GM12878 (cell line): Measurements from ENCODE around the gene RTF2. TPM values are rescaled to one million over a fixed set of nuclear protein-coding genes. Genes with fewer than 3 reads are reported as not detected.

Experiments
- ATAC-seq: fragments of 200-7000 bp; cut with Tn5 transposase; 3 replicates; pipeline ENCODE4 v1.9.1; 2020; ENCODE audit warnings: mild to moderate bottlenecking, moderate library complexity
- BruUV-seq: library from RNA; stranded (reverse); fragments of 400-500 nt; replicated peaks from 2 replicates; lab custom pipeline; 2021; lab: Mats Ljungman, UMichigan
- CTCF ChIA-PET: fragments of 300-600 bp; sonication (Branson Sonifier 250); formaldehyde crosslinking; extraction: SDS; loops from one replicate; lab custom pipeline; 2021; ENCODE audit warnings: inconsistent platforms; lab: Yijun Ruan, JAX
- POLR2A ChIA-PET: fragments of 350-600 bp; formaldehyde crosslinking; extraction: SDS; loops from one replicate; lab custom pipeline; 2021; ENCODE audit warnings: inconsistent platforms; lab: Charles Lee
- RAD21 ChIA-PET: fragments of 300-600 bp; sonication (Branson Sonifier 250); formaldehyde crosslinking; loops from one replicate; lab custom pipeline; 2023; ENCODE audit warnings: antibody characterized with exemption; ENCODE audit not compliant: unreplicated experiment; lab: Charles Lee
- SMC1A ChIA-PET: fragments of 300-600 bp; sonication (Branson Sonifier 250); formaldehyde crosslinking; loops from one replicate; lab custom pipeline; 2023; ENCODE audit not compliant: unreplicated experiment, uncharacterized antibody; lab: Charles Lee
- DNase-seq: peaks from one replicate; pipeline ENCODE4 v3.0.0-alpha.2; 2011; ENCODE audit warnings: low read depth, low spot score
- FAIRE-seq: peaks from 3 replicates; lab custom pipeline; 2011; peaks lifted over from hg19 to GRCh38; lab: Jason Lieb, UNC
- H2AFZ ChIP-seq: 2 replicates; pipeline ENCODE4 v1.6.0; 2011; ENCODE audit warnings: low read depth, low read length, control low read depth; ENCODE audit not compliant: control insufficient read depth
- H3K27ac ChIP-seq: 2 replicates; pipeline ENCODE4 v1.5.1; 2011; ENCODE audit warnings: control low read depth; ENCODE audit not compliant: control insufficient read depth, insufficient read depth
- H3K27me3 ChIP-seq, 2 experiments: replicated peaks in 1 of 2; 2 replicates each; pipeline versions ENCODE4 v1.6.0 to v1.6.1; 2011; ENCODE audit warnings: low read length in 1 of 2; ENCODE audit not compliant: control insufficient read depth in 2 of 2, insufficient read depth in 2 of 2
- H3K36me3 ChIP-seq, 2 experiments: 2 replicates each; pipeline ENCODE4 v1.5.1; 2011; ENCODE audit warnings: low read length in 1 of 2; ENCODE audit not compliant: control insufficient read depth in 2 of 2, insufficient read depth in 2 of 2
- H3K4me1 ChIP-seq: 2 replicates; pipeline ENCODE4 v1.6.1; 2011; ENCODE audit warnings: mild to moderate bottlenecking, low read length, moderate library complexity, mixed read lengths; ENCODE audit not compliant: control insufficient read depth, insufficient read depth
- H3K4me2 ChIP-seq: 2 replicates; pipeline ENCODE4 v1.6.0; 2011; ENCODE audit warnings: control low read depth; ENCODE audit not compliant: control insufficient read depth, insufficient read depth
- H3K4me3 ChIP-seq: fragments of 200-600 bp; sonication (generic); 2 replicates; pipeline ENCODE4 v1.5.1; 2016
- H3K79me2 ChIP-seq: 2 replicates; pipeline ENCODE4 v1.6.0; 2011; ENCODE audit warnings: low read length; ENCODE audit not compliant: control insufficient read depth, insufficient read depth
- H3K9ac ChIP-seq: 2 replicates; pipeline ENCODE4 v1.8.0; 2011; ENCODE audit warnings: low read length, control low read depth, mixed read lengths; ENCODE audit not compliant: control insufficient read depth, insufficient read depth
- H3K9me3 ChIP-seq: replicated peaks from 3 replicates; pipeline ENCODE4 v1.5.1; 2011; ENCODE audit warnings: mild to moderate bottlenecking, low read length; ENCODE audit not compliant: control insufficient read depth, insufficient read depth
- H4K20me1 ChIP-seq: 2 replicates; pipeline ENCODE4 v1.6.0; 2011; ENCODE audit not compliant: control insufficient read depth, insufficient read depth
- BACH1 ChIP-seq: fragments of 450-650 bp; IDR thresholded peaks from 2 replicates; pipeline ENCODE4 v1.6.1; 2017; ENCODE audit warnings: mild to moderate bottlenecking, borderline replicate concordance
- CREM ChIP-seq: IDR thresholded peaks from 2 replicates; pipeline ENCODE4 v1.6.1; 2014; ENCODE audit warnings: antibody characterized with exemption, low read depth
- EED ChIP-seq: sonication (generic); IDR thresholded peaks from 2 replicates; pipeline ENCODE4 v1.6.1; 2016; ENCODE audit warnings: antibody characterized with exemption, low read depth
- EGR1 ChIP-seq, 2 experiments: IDR thresholded peaks; 1 replicate in 1 of 2; 2 replicates in 1 of 2; pipeline ENCODE4 v1.6.1; 2011 to 2012; ENCODE audit warnings: low read depth in 2 of 2, low read length in 2 of 2, borderline replicate concordance in 1 of 2, mild to moderate bottlenecking in 1 of 2, moderate library complexity in 1 of 2
- IRF4 ChIP-seq: IDR thresholded peaks from 2 replicates; pipeline ENCODE4 v1.6.1; 2011; ENCODE audit warnings: low read depth, low read length
- KDM1A ChIP-seq: fragments of 200-600 bp; sonication (generic); IDR thresholded peaks from 2 replicates; pipeline ENCODE4 v1.6.1; 2016; ENCODE audit warnings: borderline replicate concordance
- NFYB ChIP-seq: IDR thresholded peaks from 2 replicates; pipeline ENCODE4 v1.6.1; 2011; ENCODE audit warnings: low read depth, mild to moderate bottlenecking, low read length, improper control_type of control experiment, moderate library complexity; ENCODE audit not compliant: insufficient read depth
- NR2F1 ChIP-seq: fragments of 450-650 bp; conservative IDR thresholded peaks from 2 replicates; pipeline ENCODE4 v1.6.1; 2017; ENCODE audit warnings: mild to moderate bottlenecking
- RAD21 ChIP-seq: IDR thresholded peaks from 2 replicates; pipeline ENCODE4 v1.6.1; 2011; ENCODE audit warnings: mild to moderate bottlenecking, low read depth, low read length, moderate library complexity; ENCODE audit not compliant: insufficient read depth
- RAD51 ChIP-seq: fragments of 450-650 bp; IDR thresholded peaks from 2 replicates; pipeline ENCODE4 v1.6.1; 2016; ENCODE audit warnings: moderate library complexity, mild to moderate bottlenecking, inconsistent platforms
- RCOR1 ChIP-seq: conservative IDR thresholded peaks from 2 replicates; pipeline ENCODE4 v1.6.1; 2012; ENCODE audit warnings: low read depth, low read length, improper control_type of control experiment
- SMC3 ChIP-seq: IDR thresholded peaks from 2 replicates; pipeline ENCODE4 v1.6.1; 2011; ENCODE audit warnings: low read length, improper control_type of control experiment, borderline replicate concordance
- SREBF2 ChIP-seq: IDR thresholded peaks from 2 replicates; pipeline ENCODE4 v1.6.1; 2012; ENCODE audit warnings: mild to moderate bottlenecking, low read length
- STAT3 ChIP-seq: IDR thresholded peaks from 2 replicates; pipeline ENCODE4 v1.6.1; 2011; ENCODE audit warnings: low read depth, low read length, improper control_type of control experiment
- TCF3 ChIP-seq: IDR thresholded peaks from 2 replicates; pipeline ENCODE4 v1.6.1; 2012; ENCODE audit warnings: low read depth, mild to moderate bottlenecking, low read length, borderline replicate concordance; ENCODE audit not compliant: insufficient read depth
- WRNIP1 ChIP-seq: IDR thresholded peaks from 2 replicates; pipeline ENCODE4 v1.6.1; 2011; ENCODE audit warnings: low read depth, low read length, improper control_type of control experiment, borderline replicate concordance
- YBX1 ChIP-seq: fragments of 450-650 bp; IDR thresholded peaks from 2 replicates; pipeline ENCODE4 v1.6.1; 2016; ENCODE audit warnings: antibody characterized with exemption
- ZBED1 ChIP-seq: IDR thresholded peaks from 2 replicates; pipeline ENCODE4 v1.6.1; 2016; ENCODE audit warnings: borderline replicate concordance
- WGBS: methylation state at CpG from one replicate; pipeline ENCODE4 v1.1.6; 2016; ENCODE audit warnings: low lambda C conversion rate; ENCODE audit not compliant: insufficient replicate concordance, insufficient coverage; ENCODE audit errors: missing lambda C conversion rate; 5-methylcytosine and 5-hydroxymethylcytosine counted together
- in situ Hi-C: fragments of 300-500 bp; cut with MboI; formaldehyde crosslinking; loops from 9 replicates; pipeline ENCODE4 v1.14.3; 2018; ENCODE audit warnings: mixed read lengths
- intact Hi-C: fragments of 100-400 bp; cut with micrococcal nuclease; formaldehyde crosslinking; loops from one replicate; pipeline ENCODE4 v1.14.2; 2022; ENCODE audit not compliant: unreplicated experiment
- polyA plus RNA-seq, 11 experiments: library from polyadenylated mRNA; depleted of rRNA in 4 of 11; unstranded in 6 of 11; stranded (reverse) in 5 of 11; fragments of >200 nt; fragmentation: Nextera tagmentation in 4 of 11; fragmentation: Illumina TruSeq in 1 of 11; extraction: Ambion mirVana in 4 of 11; extraction: Trizol in 1 of 11; gene quantifications; 1 replicate in 1 of 11; 2 replicates in 10 of 11; pipeline versions ENCODE4 v1.2.1 to v1.2.3, GENCODE V29; 2011 to 2016; ENCODE audit warnings: inconsistent platforms in 2 of 11, missing spikeins in 2 of 11, low read depth in 1 of 11
- total RNA-seq, 4 experiments: library from RNA; depleted of rRNA in 3 of 4; stranded (reverse); fragments of >200 nt in 3 of 4; fragmentation: Illumina TruSeq in 1 of 4; extraction: Trizol in 1 of 4; gene quantifications; 2 replicates each; pipeline versions ENCODE4 v1.2.1 to v1.2.3, GENCODE V29; 2013 to 2021
- TF ChIP-seq, protein P1 (sequence below): fragments of 450-650 bp; IDR thresholded peaks from 2 replicates; pipeline ENCODE4 v1.6.1; 2016; ENCODE audit warnings: mild to moderate bottlenecking

RTF2 gene
- total and polyA plus RNA-seq, 10 of the 15 experiments (the other 5 are each of a cell fraction or from before 2014, with no cell fraction given): 66.2 to 133 (median 82.9) TPM

DNA sequence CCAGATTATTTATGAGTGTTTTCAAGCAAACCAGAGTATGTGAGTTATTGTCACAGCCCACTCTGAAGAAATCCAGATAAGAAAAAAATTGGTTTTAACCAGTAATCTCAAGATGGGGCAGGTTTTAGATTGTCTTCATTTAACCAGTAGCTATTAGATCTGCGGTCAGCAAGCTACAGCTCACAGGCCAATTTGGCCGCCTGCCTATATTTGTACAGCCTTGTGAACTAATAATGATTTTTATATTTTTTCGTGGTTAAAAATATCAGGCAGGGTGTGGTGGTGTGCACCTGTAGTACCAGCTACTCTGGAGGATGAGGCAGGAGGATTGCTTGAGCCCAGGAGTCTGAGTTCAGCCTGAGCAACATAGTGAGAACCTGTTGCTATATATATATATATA lies 69.6 kb downstream of the RTF2 start:
- H3K79me2 ChIP-seq: no peaks in the 10 kb centered on the region
- BruUV-seq: no TSS peak
- ChIA-PET RAD21 (no interaction called here), CTCF (interaction anchor here (3.7 kb wide), 1 partner anchor 12 kb away, joined by 13 read pairs; no protein-coding TSS in a partner anchor), SMC1A (interaction anchor here (0.6 kb wide), 1 partner anchor 57 kb away, joined by 3 read pairs; no protein-coding TSS in a partner anchor), POLR2A (no interaction called here)
- H3K27me3 ChIP-seq: no peaks in the 10 kb centered on the region
- intact Hi-C loops (no loop called here), in situ Hi-C loops (no loop called here)
- no peaks in the 10 kb centered on the region for H4K20me1 ChIP-seq
- no peak overlapping the region for H3K4me2 ChIP-seq
- 58% methylated on average over 3 of the region's 3 CpGs for WGBS
- H3K4me3 ChIP-seq: no peak overlapping the region
- H3K4me1 ChIP-seq: no peaks in the 10 kb centered on the region
- H3K9me3 ChIP-seq: no peaks in the 10 kb centered on the region
- no peaks in the 10 kb centered on the region for H3K36me3 ChIP-seq
- H2AFZ ChIP-seq: no peak overlapping the region
- H3K9ac ChIP-seq: no peak overlapping the region
- ATAC-seq (no peak), FAIRE-seq (no peak), DNase-seq (no peak)
- no peak overlapping the region for H3K27ac ChIP-seq
- TF ChIP-seq EED (no peak), KDM1A (no peak), RAD51 (no peak), BACH1 (no peak), TCF3 (no peak), NFYB (no peak)

DNA sequence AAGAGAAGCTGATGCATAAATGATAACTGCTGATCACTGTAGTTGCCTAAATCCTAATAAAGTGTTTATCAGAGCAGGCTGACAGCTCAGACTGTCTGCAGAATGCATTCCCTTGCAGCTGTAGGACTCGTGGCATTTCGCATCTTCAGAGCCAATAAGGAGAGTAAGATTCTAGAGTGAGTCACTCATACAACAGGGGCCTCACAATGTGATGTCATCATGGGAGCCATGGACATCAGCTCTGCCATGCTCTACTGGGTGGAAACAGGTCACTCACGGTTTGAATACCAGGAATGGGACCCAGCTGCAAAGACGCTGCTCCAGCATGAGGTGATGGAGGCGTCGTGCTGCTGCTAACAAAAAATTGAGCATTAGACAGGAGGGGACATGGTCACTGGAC lies 72.0 kb downstream of the RTF2 start:
- in situ Hi-C loops: no loop called here
- ChIA-PET SMC1A (no interaction called here), POLR2A (no interaction called here), CTCF (interaction anchor here (0.6 to 3.7 kb wide), 2 partner anchors 9 to 357 kb away, joined by 3 to 13 read pairs; no protein-coding TSS in a partner anchor), RAD21 (interaction anchor here (1.2 kb wide), 1 partner anchor 10 kb away, joined by 3 read pairs; no protein-coding TSS in a partner anchor)
- Histone ChIP-seq H3K4me1 (no peaks in the 10 kb centered on the region), H3K4me3 (no peak overlapping the region), H4K20me1 (no peaks in the 10 kb centered on the region), H3K36me3 (no peaks in the 10 kb centered on the region), H3K9ac (no peak overlapping the region), H3K79me2 (no peaks in the 10 kb centered on the region), H3K9me3 (no peaks in the 10 kb centered on the region), H3K27me3 (no peaks in the 10 kb centered on the region), H3K27ac (no peak overlapping the region), H3K4me2 (no peak overlapping the region), H2AFZ (no peak overlapping the region)
- no peak for DNase-seq
- FAIRE-seq: no peak
- WGBS: 23% methylated on average over 6 of the region's 6 CpGs
- no peak for ATAC-seq
- no TSS peak for BruUV-seq
- intact Hi-C loops: no loop called here
- TF ChIP-seq KDM1A: no peak
- TF ChIP-seq ZBED1: no peak
- no peak for TF ChIP-seq SREBF2
- TF ChIP-seq NR2F1: no peak
- TF ChIP-seq STAT3: no peak
- no peak for TF ChIP-seq IRF4
- no peak for TF ChIP-seq SMC3
- TF ChIP-seq RAD21: no peak
- TF ChIP-seq YBX1: no peak
- TF ChIP-seq, protein P1, sequence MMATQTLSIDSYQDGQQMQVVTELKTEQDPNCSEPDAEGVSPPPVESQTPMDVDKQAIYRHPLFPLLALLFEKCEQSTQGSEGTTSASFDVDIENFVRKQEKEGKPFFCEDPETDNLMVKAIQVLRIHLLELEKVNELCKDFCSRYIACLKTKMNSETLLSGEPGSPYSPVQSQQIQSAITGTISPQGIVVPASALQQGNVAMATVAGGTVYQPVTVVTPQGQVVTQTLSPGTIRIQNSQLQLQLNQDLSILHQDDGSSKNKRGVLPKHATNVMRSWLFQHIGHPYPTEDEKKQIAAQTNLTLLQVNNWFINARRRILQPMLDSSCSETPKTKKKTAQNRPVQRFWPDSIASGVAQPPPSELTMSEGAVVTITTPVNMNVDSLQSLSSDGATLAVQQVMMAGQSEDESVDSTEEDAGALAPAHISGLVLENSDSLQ: no peak
- no peak for TF ChIP-seq WRNIP1
- no peak for TF ChIP-seq RCOR1
- no peak for TF ChIP-seq CREM
- no peak for TF ChIP-seq EGR1 (IDR thresholded peaks at IDR 0.05; ENCODE audit: borderline replicate concordance in 1 of 2, low read depth in 2 of 2, low read length in 2 of 2)
